Measurements from ENCODE around the gene GABRB2. TPM values are rescaled to one million over a fixed set of nuclear protein-coding genes. Genes with fewer than 3 reads are reported as not detected.

Gene GABRB2
- total RNA-seq, 1 donor from 2014 or later = 0.21 TPM

DNA sequence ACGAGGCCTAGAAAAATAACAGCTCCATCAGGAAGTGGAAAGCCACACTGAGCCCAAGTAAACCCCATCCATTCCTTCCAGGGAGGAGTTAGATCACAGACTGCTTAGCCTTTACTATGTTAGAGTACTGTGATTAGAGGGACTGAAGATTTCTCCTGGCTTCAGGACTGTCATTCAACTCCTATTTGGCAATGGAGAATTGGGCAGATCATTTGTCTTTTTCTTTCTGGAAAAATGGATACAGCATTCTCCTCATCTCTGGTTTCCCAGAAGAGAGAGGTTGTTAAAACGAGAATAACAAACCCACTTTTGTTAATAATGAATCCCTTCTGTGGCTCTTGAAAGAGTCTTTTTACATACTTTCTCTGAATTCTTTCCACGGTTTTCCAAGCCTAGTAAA lies 150.4 kb downstream of the GABRB2 start:
- Mint-ChIP-seq H3K36me3 (ENCODE audit: low read depth) (no peaks in the 10 kb centered on the region), H3K4me3 (no peak overlapping the region), H3K27me3 (ENCODE audit: low read depth) (no peaks in the 10 kb centered on the region), H3K9me3 (no peaks in the 10 kb centered on the region), H3K4me1 (no peaks in the 10 kb centered on the region), H3K27ac (ENCODE audit: unreplicated experiment) (no peak overlapping the region)
- no peak for DNase-seq (ENCODE audit: low read depth, low spot score)
- TF ChIP-seq, protein P1, sequence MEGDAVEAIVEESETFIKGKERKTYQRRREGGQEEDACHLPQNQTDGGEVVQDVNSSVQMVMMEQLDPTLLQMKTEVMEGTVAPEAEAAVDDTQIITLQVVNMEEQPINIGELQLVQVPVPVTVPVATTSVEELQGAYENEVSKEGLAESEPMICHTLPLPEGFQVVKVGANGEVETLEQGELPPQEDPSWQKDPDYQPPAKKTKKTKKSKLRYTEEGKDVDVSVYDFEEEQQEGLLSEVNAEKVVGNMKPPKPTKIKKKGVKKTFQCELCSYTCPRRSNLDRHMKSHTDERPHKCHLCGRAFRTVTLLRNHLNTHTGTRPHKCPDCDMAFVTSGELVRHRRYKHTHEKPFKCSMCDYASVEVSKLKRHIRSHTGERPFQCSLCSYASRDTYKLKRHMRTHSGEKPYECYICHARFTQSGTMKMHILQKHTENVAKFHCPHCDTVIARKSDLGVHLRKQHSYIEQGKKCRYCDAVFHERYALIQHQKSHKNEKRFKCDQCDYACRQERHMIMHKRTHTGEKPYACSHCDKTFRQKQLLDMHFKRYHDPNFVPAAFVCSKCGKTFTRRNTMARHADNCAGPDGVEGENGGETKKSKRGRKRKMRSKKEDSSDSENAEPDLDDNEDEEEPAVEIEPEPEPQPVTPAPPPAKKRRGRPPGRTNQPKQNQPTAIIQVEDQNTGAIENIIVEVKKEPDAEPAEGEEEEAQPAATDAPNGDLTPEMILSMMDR (conservative IDR thresholded peaks at IDR 0.05) = no peak

DNA sequence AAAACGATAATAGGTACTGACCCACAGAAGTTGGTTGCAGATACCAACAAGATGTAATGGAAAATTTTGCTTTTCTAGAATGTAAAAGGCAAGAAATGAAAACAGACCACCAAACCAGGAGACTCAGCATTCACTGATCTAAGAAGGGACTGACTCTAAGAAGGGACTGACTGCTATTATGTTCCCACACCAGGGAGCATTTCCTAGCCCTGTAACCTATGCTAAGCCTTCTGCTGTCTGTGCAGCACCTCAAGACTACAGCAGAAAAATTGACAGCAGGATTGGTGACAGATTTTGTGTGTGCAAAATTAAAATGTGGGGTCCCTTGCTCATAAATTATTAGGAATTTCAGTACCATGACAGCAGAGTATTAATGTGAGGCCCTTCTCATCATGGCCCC lies 154.8 kb downstream of the GABRB2 start:
- no peak for DNase-seq (ENCODE audit: low read depth, low spot score)
- no peaks in the 10 kb centered on the region for H3K4me1 Mint-ChIP-seq
- no peak overlapping the region for H3K4me3 Mint-ChIP-seq
- H3K27me3 Mint-ChIP-seq (ENCODE audit: low read depth) = no peaks in the 10 kb centered on the region
- no peaks in the 10 kb centered on the region for H3K9me3 Mint-ChIP-seq
- H3K36me3 Mint-ChIP-seq (ENCODE audit: low read depth) = no peaks in the 10 kb centered on the region
- TF ChIP-seq, protein P1 (conservative IDR thresholded peaks at IDR 0.05) = no peak
- no peak overlapping the region for H3K27ac Mint-ChIP-seq (ENCODE audit: unreplicated experiment)

DNA sequence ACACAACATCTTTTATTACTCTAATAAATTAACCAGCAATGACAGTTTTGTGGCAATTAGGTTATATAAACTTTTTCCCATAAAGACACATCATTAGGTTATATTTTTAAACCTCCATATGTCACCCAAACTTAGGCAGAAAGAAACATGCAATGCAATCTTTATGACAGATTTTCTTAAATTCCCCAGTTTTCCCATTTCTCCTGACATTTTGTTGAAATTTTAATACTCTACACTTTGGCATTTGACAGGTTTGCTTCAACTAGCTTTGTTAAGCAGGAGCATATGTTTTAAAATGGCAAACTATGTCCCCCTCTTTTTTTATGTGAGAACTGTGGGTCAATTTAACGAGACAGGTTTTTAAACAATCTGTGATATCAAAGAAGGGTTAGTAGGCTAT lies 155.5 kb downstream of the GABRB2 start:
- Mint-ChIP-seq H3K27ac (ENCODE audit: unreplicated experiment) (no peak overlapping the region), H3K36me3 (ENCODE audit: low read depth) (no peaks in the 10 kb centered on the region), H3K4me3 (no peak overlapping the region), H3K27me3 (ENCODE audit: low read depth) (no peaks in the 10 kb centered on the region), H3K4me1 (no peaks in the 10 kb centered on the region), H3K9me3 (no peaks in the 10 kb centered on the region)
- TF ChIP-seq, protein P1 (conservative IDR thresholded peaks at IDR 0.05) = no peak
- DNase-seq (ENCODE audit: low read depth, low spot score) = no peak

DNA sequence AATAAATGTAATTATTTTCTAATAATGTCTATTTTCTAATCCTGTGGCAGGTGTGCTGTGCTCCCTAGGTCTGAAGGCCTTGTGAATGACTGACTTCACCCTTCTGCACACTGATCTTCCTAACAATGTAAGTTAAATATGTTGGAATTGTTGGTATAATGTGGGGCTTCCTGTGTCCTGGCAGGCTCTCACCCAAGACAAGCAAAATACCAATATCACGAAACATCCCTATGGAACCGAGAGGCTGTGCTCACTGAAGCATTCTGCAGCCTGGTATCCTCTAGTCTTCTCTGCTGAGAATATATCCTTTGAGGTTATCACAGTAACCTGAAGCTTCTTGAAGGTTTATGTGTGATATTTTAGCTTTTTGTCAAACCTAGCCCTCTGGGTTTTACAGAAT lies 159.4 kb downstream of the GABRB2 start:
- Mint-ChIP-seq H3K36me3 (ENCODE audit: low read depth) (no peaks in the 10 kb centered on the region), H3K27me3 (ENCODE audit: low read depth) (no peaks in the 10 kb centered on the region), H3K4me3 (no peak overlapping the region), H3K27ac (ENCODE audit: unreplicated experiment) (no peak overlapping the region), H3K9me3 (no peaks in the 10 kb centered on the region), H3K4me1 (no peaks in the 10 kb centered on the region)
- no peak for DNase-seq (ENCODE audit: low read depth, low spot score)
- TF ChIP-seq, protein P1 (conservative IDR thresholded peaks at IDR 0.05) = no peak

DNA sequence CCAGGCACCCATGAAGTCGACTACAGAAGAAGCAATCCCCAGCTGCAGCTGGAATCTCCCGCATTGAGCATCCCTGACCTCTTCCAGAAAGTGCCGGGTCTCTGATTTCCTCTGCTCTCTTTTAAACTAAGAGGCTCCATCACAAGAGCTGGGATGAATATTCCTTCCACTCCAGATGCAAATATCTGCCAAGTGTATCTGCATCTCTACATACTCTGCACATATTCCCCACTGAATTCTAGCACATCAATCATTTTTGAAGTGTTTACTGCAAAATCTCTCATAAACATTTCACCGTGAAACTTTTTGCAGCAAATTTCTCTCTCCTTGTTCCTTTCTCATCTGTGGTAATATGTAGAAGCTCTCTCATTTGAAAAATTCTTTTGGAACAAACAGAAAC lies 161.5 kb downstream of the GABRB2 start:
- Mint-ChIP-seq H3K27me3 (ENCODE audit: low read depth) (no peaks in the 10 kb centered on the region), H3K9me3 (no peaks in the 10 kb centered on the region), H3K4me3 (no peak overlapping the region), H3K4me1 (no peaks in the 10 kb centered on the region), H3K27ac (ENCODE audit: unreplicated experiment) (no peak overlapping the region), H3K36me3 (ENCODE audit: low read depth) (no peaks in the 10 kb centered on the region)
- DNase-seq (ENCODE audit: low read depth, low spot score) = no peak
- TF ChIP-seq, protein P1 (conservative IDR thresholded peaks at IDR 0.05) = no peak

DNA sequence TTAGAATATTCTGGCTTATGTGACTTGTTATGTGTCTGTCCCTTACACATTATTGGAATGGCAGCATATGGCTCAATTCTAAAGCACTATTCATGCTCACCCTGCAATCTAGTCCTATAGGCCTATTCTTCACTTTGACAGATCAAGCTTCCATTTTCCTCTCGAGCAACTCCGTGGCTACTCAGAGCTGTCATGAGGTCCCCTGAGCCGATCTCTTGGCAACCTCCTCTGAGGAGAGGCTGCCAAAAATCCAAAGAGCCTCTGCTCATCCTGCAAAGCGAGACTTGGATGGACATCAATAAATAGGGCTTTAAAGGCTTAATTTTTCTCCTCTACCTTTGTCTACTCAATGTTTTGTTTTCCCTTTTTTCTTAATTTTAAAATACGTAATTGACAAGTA lies 163.8 kb downstream of the GABRB2 start:
- Mint-ChIP-seq H3K27ac (ENCODE audit: unreplicated experiment) (no peak overlapping the region), H3K36me3 (ENCODE audit: low read depth) (no peaks in the 10 kb centered on the region), H3K4me1 (no peaks in the 10 kb centered on the region), H3K4me3 (no peak overlapping the region), H3K9me3 (no peaks in the 10 kb centered on the region), H3K27me3 (ENCODE audit: low read depth) (no peaks in the 10 kb centered on the region)
- DNase-seq (ENCODE audit: low read depth, low spot score) = no peak
- TF ChIP-seq, protein P1 (conservative IDR thresholded peaks at IDR 0.05) = no peak
